Thoracic aorta endothelial cell (primary cell): ENCODE data around the gene PIK3CB. TPM values are rescaled to one million over a fixed set of nuclear protein-coding genes. Genes with fewer than 3 reads are reported as not detected.

Source experiments
- total RNA-seq: library from RNA; depleted of rRNA; stranded (reverse); fragments of >200 nt; gene quantifications from 2 replicates; pipeline ENCODE4 v1.2.3, GENCODE V29; 2012

Gene PIK3CB
- 37.0 and 41.4 TPM in 2 replicates for total RNA-seq

DNA sequence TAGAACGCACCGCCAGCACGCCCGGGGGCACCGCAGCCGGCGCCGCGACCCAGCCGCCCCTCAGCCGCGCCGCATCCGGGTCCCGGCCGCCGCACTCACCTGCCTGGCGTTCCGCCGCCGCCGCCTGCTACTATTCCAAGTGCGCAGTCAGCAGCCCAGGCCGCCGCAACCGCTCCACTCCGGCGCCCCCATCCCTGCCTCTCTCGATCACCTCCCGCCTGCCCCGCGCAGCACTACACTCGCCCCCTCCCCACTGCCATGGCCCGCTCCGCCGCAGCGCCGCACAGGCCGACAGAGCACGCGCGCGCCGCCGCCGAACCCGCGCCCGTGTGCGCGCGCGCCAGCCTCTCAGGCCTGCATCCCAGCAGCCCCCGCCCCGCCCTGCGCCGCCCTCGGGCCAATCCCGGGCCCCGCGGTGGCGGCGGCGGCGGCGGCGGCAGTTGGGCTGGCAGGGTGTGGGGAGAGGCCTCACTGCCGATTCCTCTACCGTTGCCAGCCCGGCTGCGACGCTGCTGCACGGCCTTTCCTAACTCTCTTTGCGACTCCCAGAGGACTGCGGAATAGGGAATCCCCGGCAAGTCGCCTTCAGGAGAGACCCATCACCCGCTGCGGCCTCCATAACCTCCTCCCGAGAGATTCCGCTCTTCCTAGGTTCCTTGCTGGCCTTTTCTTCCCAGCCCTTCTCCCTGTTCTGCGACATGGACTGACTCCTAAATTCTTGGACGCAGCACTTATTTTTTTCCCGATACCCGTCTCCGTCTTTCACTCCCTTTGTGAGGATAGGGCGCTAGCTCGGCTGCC is at the start of gene PIK3CB:
Gene PIK3CB (minus strand): TSS at position 333 of the 801 bp plus-strand sequence. CDS start 75,585 bp downstream, outside the sequence.

DNA sequence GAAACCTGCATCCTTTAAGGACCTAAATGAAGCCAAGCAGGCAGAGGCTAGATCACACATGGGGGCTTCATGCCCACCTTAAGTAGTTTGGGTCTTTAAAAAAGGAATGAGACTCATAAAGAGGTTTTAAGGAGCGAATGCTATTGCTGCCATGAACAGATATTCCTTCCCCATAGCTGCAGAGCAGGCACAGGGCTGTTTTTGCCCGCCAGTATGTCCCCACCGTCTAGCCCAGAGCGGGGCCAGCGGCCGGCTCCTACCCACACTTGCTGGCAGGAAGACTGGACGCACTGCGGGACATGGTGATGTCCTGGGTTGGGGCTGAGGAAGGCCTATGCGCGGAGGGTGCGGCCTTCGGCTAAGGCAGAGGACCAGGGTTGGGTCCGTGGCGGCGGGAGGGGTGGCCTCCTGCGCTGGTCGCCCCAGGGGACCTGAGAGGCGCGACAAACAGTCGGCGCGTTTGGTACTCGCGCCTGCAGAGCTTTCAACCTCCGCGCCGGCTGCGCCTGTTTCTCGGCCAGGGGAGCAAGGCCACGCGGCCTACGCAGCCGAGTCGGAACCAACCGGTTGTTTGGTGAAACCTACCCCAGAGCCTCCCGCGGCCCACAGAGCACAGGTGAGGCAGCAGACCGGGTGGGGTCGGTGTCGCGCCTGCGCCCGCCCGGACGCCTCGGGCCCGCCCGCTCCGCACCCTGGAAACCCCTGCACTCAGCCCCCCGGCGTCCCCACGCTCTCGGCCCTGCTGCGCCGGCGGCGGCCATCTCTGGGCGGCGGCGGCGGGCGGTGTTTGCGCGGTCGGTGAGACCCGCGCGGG is 226.2 kb downstream of the PIK3CB start, which contains the start of gene FAIM:
Gene FAIM (plus strand): TSS at position 450 of the 814 bp plus-strand sequence. CDS start 10,956 bp downstream, outside the sequence.

Other genes starting within 250 kb of the PIK3CB start
- gene CEP70, start 240.7 kb downstream of the PIK3CB start, total RNA-seq = 13.3 and 14.4 TPM in 2 replicates
- 12.0 and 12.6 TPM in 2 replicates for gene FAIM, start 226.2 kb downstream of the PIK3CB start, total RNA-seq
- gene FOXL2, start 112.2 kb upstream of the PIK3CB start, total RNA-seq = 0.13 and 0.14 TPM in 2 replicates
- 0.13 and 0.14 TPM in 2 replicates for gene FOXL2NB, start 112.3 kb upstream of the PIK3CB start, total RNA-seq
- not detected in 2 replicates for gene PRR23A, start 171.3 kb upstream of the PIK3CB start, total RNA-seq
- gene PRR23B, start 186.0 kb upstream of the PIK3CB start, total RNA-seq = not detected in 2 replicates
- not detected in 2 replicates for gene PRR23C, start 210.0 kb upstream of the PIK3CB start, total RNA-seq